Measurements from ENCODE around the gene ARID5A.

Gene ARID5A

GRCh38 chr2:96507957-96508520 is 28.5 kb upstream of the ARID5A start:
- DNase-seq (ENCODE audit: low read depth) = no peak

GRCh38 chr2:96508521-96509113 is 27.9 kb upstream of the ARID5A start:
- no peak for DNase-seq (ENCODE audit: low read depth)

- no peak for DNase-seq (ENCODE audit: low read depth)
Observed at GRCh38 chr2:96509114-96509846, 27.3 kb upstream of the ARID5A start.

- no peak for DNase-seq (ENCODE audit: low read depth)
Observed at GRCh38 chr2:96509847-96510230, 26.7 kb upstream of the ARID5A start.

DNA sequence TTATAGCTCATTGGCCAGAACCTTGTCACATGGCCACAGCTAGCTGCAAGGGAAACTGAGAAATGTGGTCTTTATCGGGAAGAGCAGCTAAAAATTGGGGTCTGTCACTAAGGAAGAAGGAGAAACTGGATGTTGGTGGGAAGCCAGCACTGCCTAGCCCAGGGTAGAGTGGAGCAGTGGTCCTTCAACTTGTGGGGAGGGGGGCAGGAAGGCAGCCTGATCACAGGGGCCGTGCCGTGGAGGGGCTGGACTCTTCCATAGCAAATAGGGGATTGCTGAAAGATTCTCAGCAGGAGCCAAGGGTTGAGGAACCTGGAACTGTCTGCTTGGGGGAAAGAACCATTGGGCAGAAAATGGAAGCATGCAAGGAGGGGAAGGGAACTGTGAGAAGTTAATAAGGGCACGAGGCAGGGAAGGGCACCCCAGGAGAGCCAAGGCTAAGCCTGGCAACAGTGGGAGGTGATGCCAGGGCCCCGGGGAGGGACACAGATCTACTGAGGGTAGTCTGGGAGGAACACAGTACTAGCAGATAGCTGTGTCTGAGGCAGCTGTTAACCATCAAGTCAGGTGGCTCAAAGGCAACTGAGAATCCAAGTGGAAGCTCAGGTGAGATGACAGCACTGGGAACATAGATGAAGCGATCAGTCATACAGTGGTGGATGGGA is 25.5 kb upstream of the ARID5A start:
- DNase-seq (ENCODE audit: low read depth) = no peak

GRCh38 chr2:96511851-96512250 is 24.7 kb upstream of the ARID5A start:
- no peak for DNase-seq (ENCODE audit: low read depth)

GRCh38 chr2:96512341-96512740 is 24.2 kb upstream of the ARID5A start:
- no peak for DNase-seq (ENCODE audit: low read depth)

GRCh38 chr2:96514521-96514920 is 22.0 kb upstream of the ARID5A start:
- no peak for DNase-seq (ENCODE audit: low read depth)

DNA sequence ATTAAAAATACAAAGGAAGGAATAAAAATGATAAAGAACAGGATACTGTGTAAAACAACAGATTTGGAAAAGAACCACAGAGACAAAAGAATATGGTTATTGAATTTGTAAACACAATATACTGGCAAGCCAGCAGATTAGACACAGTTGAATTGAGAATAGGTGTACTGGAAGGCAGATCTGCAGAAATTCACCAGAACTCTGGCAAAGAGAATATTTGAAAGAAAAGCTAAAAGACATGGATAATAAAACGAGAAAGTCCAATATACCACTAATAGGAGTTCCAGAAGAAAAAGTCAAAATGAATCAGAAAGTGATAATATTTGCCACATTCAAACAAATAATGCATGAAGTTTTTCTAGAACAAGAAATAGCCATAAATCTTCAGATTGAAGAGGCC is 19.5 kb upstream of the ARID5A start:
- DNase-seq (ENCODE audit: low read depth) = no peak

GRCh38 chr2:96520231-96520630 is 16.3 kb upstream of the ARID5A start:
- no peak for DNase-seq (ENCODE audit: low read depth)

DNA sequence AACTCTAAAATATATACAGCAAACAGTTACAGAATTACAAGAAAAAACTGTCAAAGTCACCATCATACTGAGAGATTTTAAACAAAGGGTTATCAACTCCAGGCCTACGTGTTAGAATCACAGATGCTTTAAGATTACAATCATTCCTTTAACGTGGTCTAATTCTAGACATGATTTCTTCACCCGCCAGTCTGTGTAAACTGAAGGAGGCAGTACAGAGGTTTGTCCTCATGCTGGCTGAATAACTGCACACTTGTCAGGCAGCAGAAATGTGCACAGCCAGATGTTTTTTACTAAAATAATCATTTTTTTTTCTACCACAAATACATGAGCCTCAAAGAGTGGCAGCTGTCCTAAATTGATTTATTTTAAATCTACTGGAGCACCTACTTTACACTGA is 15.9 kb upstream of the ARID5A start:
- DNase-seq (ENCODE audit: low read depth) = no peak

GRCh38 chr2:96521219-96521618 is 15.3 kb upstream of the ARID5A start:
- no peak for DNase-seq (ENCODE audit: low read depth)

- no peak for DNase-seq (ENCODE audit: low read depth)
Observed at GRCh38 chr2:96522304-96523203, 14.0 kb upstream of the ARID5A start.

- no peak for DNase-seq (ENCODE audit: low read depth)
Observed at GRCh38 chr2:96523659-96524481, 12.7 kb upstream of the ARID5A start.

GRCh38 chr2:96524482-96525210 is 11.9 kb upstream of the ARID5A start:
- no peak for DNase-seq (ENCODE audit: low read depth)

DNA sequence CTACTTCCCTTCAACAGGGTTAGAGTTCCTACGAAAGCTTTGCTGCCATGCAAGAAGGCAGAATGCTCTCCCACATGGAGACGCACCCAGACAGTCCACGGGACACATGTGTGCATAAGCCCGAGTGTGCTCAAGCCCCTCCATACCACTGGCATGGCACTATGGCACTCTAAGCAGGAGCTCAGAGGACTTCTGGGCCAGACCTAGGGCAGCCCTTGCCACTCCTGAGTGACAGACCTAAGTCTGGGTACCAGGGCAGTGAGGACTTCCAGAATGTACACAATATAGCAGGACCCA is 11.4 kb upstream of the ARID5A start:
- DNase-seq (ENCODE audit: low read depth) = no peak

GRCh38 chr2:96526101-96526591 is 10.4 kb upstream of the ARID5A start:
- no peak for DNase-seq (ENCODE audit: low read depth)

DNA sequence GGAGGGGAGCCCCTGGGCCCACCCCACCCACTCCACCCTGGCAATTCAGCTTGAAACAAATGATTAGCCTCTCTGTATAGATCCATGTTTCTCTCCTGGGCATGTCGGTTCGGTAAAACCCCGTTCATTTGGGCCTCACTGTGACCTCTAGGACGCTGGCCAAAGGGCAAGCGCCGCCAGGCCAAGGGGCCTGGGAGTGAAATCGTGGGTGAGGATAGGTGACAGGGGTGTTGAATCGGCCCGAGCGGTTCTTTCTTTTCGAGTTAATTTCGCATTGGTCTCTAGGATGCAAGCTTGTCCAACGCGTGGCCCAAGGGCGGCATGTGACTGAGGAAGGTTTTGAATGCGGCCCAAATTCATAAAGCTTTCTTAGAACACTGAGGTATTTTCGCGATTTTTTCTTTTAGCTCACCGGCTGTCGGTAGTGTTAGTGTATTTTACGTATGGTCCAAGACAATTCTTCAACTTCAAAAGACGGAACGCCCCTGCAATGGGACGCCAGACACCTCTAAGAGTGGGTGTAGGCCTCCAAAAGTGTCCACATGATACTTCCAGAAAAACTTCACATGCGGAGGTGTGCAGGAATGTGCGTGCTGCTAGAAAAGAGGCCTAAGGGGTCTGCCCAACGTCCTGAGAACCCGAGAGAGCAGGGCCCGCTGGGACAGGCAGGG is 9.8 kb upstream of the ARID5A start:
- DNase-seq (ENCODE audit: low read depth) = no peak

- no peak for DNase-seq (ENCODE audit: low read depth)
Observed at GRCh38 chr2:96527286-96528005, 9.1 kb upstream of the ARID5A start.

All from CMK (cell line).